Endothelial cell of umbilical vein (primary cell): ENCODE results near the gene DNAJC8. TPM values are rescaled to one million over a fixed set of nuclear protein-coding genes. Genes with fewer than 3 reads are reported as not detected.

Experiments used
- BruUV-seq: library from RNA; stranded (reverse); fragments of 400-500 nt; replicated peaks from 2 replicates; lab custom pipeline; 2021; lab: Mats Ljungman, UMichigan
- CTCF ChIA-PET: fragments of 300-600, 350-600 bp; sonication (Branson Sonifier 250); formaldehyde crosslinking; loops from one replicate; lab custom pipeline; 2021; ENCODE audit warnings: antibody characterized with exemption, inconsistent platforms; lab: Charles Lee
- POLR2A ChIA-PET: fragments of 300-600, 350-600 bp; sonication (Branson Sonifier 250); formaldehyde crosslinking; loops from one replicate; lab custom pipeline; 2021; ENCODE audit warnings: antibody characterized with exemption, inconsistent platforms; lab: Charles Lee
- DNase-seq: peaks from one replicate; pipeline ENCODE4 v3.0.0-alpha.2; 2011; ENCODE audit warnings: low read depth, low spot score
- FAIRE-seq: peaks from 2 replicates; lab custom pipeline; 2011; peaks lifted over from hg19 to GRCh38; lab: Jason Lieb, UNC
- H2AFZ ChIP-seq: 2 replicates; pipeline ENCODE4 v1.6.0; 2012; ENCODE audit warnings: low read depth, low read length, control low read depth, inconsistent platforms
- H3K27ac ChIP-seq: 2 replicates; pipeline ENCODE4 v1.5.1; 2011; ENCODE audit warnings: low read depth, mild to moderate bottlenecking, control low read depth, low read length, moderate library complexity; ENCODE audit not compliant: insufficient read depth
- H3K27me3 ChIP-seq, 2 experiments: 2 replicates each; pipeline versions ENCODE4 v1.6.0 to v1.6.1; 2011; ENCODE audit warnings: low read length in 2 of 2, mixed read lengths in 1 of 2; ENCODE audit not compliant: control insufficient read depth in 2 of 2, insufficient read depth in 2 of 2
- H3K36me3 ChIP-seq, 2 experiments: 2 replicates in 1 of 2; 3 replicates in 1 of 2; pipeline ENCODE4 v1.5.1; 2011; ENCODE audit warnings: low read length in 2 of 2, mild to moderate bottlenecking in 1 of 2, moderate library complexity in 1 of 2; ENCODE audit not compliant: control insufficient read depth in 2 of 2, insufficient read depth in 2 of 2; ENCODE audit errors: extremely low read depth in 1 of 2
- H3K4me1 ChIP-seq: 3 replicates; pipeline ENCODE4 v1.5.1; 2011; ENCODE audit warnings: mild to moderate bottlenecking, low read length; ENCODE audit not compliant: control insufficient read depth, insufficient read depth; ENCODE audit errors: extremely low read depth
- H3K4me2 ChIP-seq: 2 replicates; pipeline ENCODE4 v1.6.1; 2011; ENCODE audit warnings: low read length, control low read depth, mixed read lengths; ENCODE audit not compliant: insufficient read depth
- H3K4me3 ChIP-seq, 3 experiments: fragments of 200-600 bp in 1 of 3; sonication (generic), shearing (Covaris generic) in 1 of 3; replicated peaks in 1 of 3; 2 replicates each; pipeline ENCODE4 v1.5.1; 2011 to 2016; ENCODE audit warnings: control low read depth in 3 of 3, low read length in 3 of 3, mild to moderate bottlenecking in 2 of 3, inconsistent platforms in 1 of 3, low read depth in 1 of 3, moderate library complexity in 1 of 3; ENCODE audit not compliant: insufficient read depth in 1 of 3
- H3K79me2 ChIP-seq: 2 replicates; pipeline ENCODE4 v1.6.0; 2012; ENCODE audit warnings: low read length, inconsistent platforms; ENCODE audit not compliant: control insufficient read depth, insufficient read depth
- H3K9ac ChIP-seq: replicated peaks from 2 replicates; pipeline ENCODE3; 2011; ENCODE audit warnings: low read length, control low read depth; ENCODE audit not compliant: insufficient read depth; ENCODE audit errors: extremely low read depth
- H3K9me1 ChIP-seq: replicated peaks from 3 replicates; pipeline ENCODE4 v1.6.0; 2011; ENCODE audit warnings: mild to moderate bottlenecking, low read length; ENCODE audit not compliant: control insufficient read depth, insufficient read depth; ENCODE audit errors: extremely low read depth
- H3K9me3 ChIP-seq: replicated peaks from 2 replicates; pipeline ENCODE4 v1.5.1; 2012; ENCODE audit warnings: low read length, inconsistent platforms; ENCODE audit not compliant: control insufficient read depth, insufficient read depth
- H4K20me1 ChIP-seq: replicated peaks from 2 replicates; pipeline ENCODE3; 2011; ENCODE audit warnings: mild to moderate bottlenecking, low read length; ENCODE audit not compliant: control insufficient read depth, insufficient read depth; ENCODE audit errors: extremely low read depth
- CTCF ChIP-seq, 2 donors: IDR thresholded peaks; 1 replicate in 1 of 2; 2 replicates in 1 of 2; pipeline ENCODE4 v1.5.1; 2011; ENCODE audit warnings: low read length in 2 of 2, mild to moderate bottlenecking in 2 of 2, moderate library complexity in 2 of 2, control low read depth in 1 of 2, inconsistent platforms in 1 of 2, low read depth in 1 of 2; ENCODE audit not compliant: insufficient read depth in 1 of 2; ENCODE audit errors: extremely low read depth in 1 of 2
- EZH2 ChIP-seq: IDR thresholded peaks from 2 replicates; pipeline ENCODE4 v1.6.1; 2012; ENCODE audit warnings: borderline replicate concordance, low read depth, mild to moderate bottlenecking, moderate library complexity, low read length, inconsistent platforms; ENCODE audit not compliant: severe bottlenecking
- FOS ChIP-seq: IDR thresholded peaks from 2 replicates; pipeline ENCODE4 v1.6.1; 2011; ENCODE audit warnings: mild to moderate bottlenecking, low read length, moderate library complexity, borderline replicate concordance; ENCODE audit not compliant: insufficient read depth
- GATA2 ChIP-seq: IDR thresholded peaks from 2 replicates; pipeline ENCODE4 v1.7.0; 2011; ENCODE audit warnings: low read depth, mild to moderate bottlenecking, moderate library complexity, mixed read lengths, low read length; ENCODE audit not compliant: insufficient read length, insufficient read depth
- JUN ChIP-seq: IDR thresholded peaks from 2 replicates; pipeline ENCODE4 v1.6.1; 2011; ENCODE audit warnings: borderline replicate concordance, low read depth; ENCODE audit not compliant: insufficient read length, insufficient read depth
- MYC ChIP-seq: IDR thresholded peaks from one replicate; pipeline ENCODE4 v1.6.1; 2011; ENCODE audit warnings: mild to moderate bottlenecking, low read depth, low read length
- POLR2A ChIP-seq: IDR thresholded peaks from 2 replicates; pipeline ENCODE4 v1.6.1; 2012; ENCODE audit warnings: low read depth, mild to moderate bottlenecking, control low read depth, low read length
- POLR2AphosphoS5 ChIP-seq: IDR thresholded peaks from 2 replicates; pipeline ENCODE4 v1.6.1; 2012; ENCODE audit warnings: low read depth, mild to moderate bottlenecking, control low read depth, low read length, moderate library complexity; ENCODE audit not compliant: insufficient read depth
- dilution Hi-C: fragments of 300-500 bp; cut with MboI; formaldehyde crosslinking; loops from one replicate; pipeline ENCODE4 v1.15.0; 2019; ENCODE audit warnings: low sequenced_read_pairs; ENCODE audit not compliant: extremely low pct_ligation_motif_present
- intact Hi-C: fragments of 100-400 bp; cut with micrococcal nuclease; formaldehyde crosslinking; loops from one replicate; pipeline ENCODE4 v1.10.0; 2022
- polyA plus RNA-seq, 4 experiments: library from polyadenylated mRNA; depleted of rRNA in 3 of 4; stranded (reverse) in 3 of 4; unstranded in 1 of 4; fragments of >200 nt; gene quantifications; 2 replicates each; pipeline versions ENCODE4 v1.2.1 to v1.2.3, GENCODE V29; 2011 to 2012; ENCODE audit warnings: missing spikeins in 1 of 4
- total RNA-seq: library from RNA; stranded (reverse); gene quantifications from 2 replicates; pipeline ENCODE4 v1.2.3, GENCODE V29; 2021
- TF ChIP-seq, protein P1 (sequence below): IDR thresholded peaks from 2 replicates; pipeline ENCODE4 v1.6.1; 2011; ENCODE audit not compliant: insufficient read depth, insufficient read length

Gene DNAJC8
- total and polyA plus RNA-seq, 2 donors (not counting 3 experiments of a cell fraction or from before 2014, with no cell fraction given): 71.0 to 106 TPM

- dilution Hi-C loops (no loop called here), intact Hi-C loops (no loop called here)
- Histone ChIP-seq H3K9me3 (no peaks in the 10 kb centered on the region), H3K36me3 (no peaks in the 10 kb centered on the region), H3K27me3 (no peaks in the 10 kb centered on the region), H2AFZ (no peak overlapping the region), H3K9ac (no peak overlapping the region), H3K4me3 (no peak overlapping the region), H3K9me1 (no peaks in the 10 kb centered on the region), H3K79me2 (no peaks in the 10 kb centered on the region), H3K27ac (no peak overlapping the region), H4K20me1 (no peaks in the 10 kb centered on the region), H3K4me1 (peaks cover 6% of the 10 kb centered on the region), H3K4me2 (no peak overlapping the region)
- TF ChIP-seq GATA2: no peak
- TF ChIP-seq EZH2: no peak
- TF ChIP-seq, protein P1, sequence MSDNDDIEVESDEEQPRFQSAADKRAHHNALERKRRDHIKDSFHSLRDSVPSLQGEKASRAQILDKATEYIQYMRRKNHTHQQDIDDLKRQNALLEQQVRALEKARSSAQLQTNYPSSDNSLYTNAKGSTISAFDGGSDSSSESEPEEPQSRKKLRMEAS: no peak
- no peak for TF ChIP-seq FOS
- no peak for TF ChIP-seq POLR2A
- TF ChIP-seq CTCF (IDR thresholded peaks at IDR 0.05; ENCODE audit: extremely low read depth in 1 of 2, insufficient read depth in 1 of 2, low read depth in 1 of 2, low read length in 2 of 2): no peak
- TF ChIP-seq MYC: no peak
- TF ChIP-seq POLR2AphosphoS5: no peak
- no peak for TF ChIP-seq JUN
- no peak for FAIRE-seq
- no TSS peak for BruUV-seq
- DNase-seq: no peak
- POLR2A ChIA-PET: no interaction called here
- CTCF ChIA-PET: no interaction called here
Measured at GRCh38 chr1:28157894-28158293, 74.9 kb downstream of the DNAJC8 start.
